PFSK-1 (cell line): ENCODE measurements around the gene SLC39A7.

Experiments used
- FOXP2 ChIP-seq: optimal IDR thresholded peaks from 2 replicates; pipeline ENCODE3; 2011; ENCODE audit warnings: borderline replicate concordance, control low read depth, inconsistent platforms; ENCODE audit not compliant: insufficient read depth; ENCODE audit errors: extremely low read length, extremely low read depth
- POLR2AphosphoS5 ChIP-seq: IDR thresholded peaks from 2 replicates; pipeline ENCODE4 v1.6.1; 2012; ENCODE audit warnings: low read depth, mild to moderate bottlenecking, control low read depth, low read length, moderate library complexity
- SIN3A ChIP-seq: IDR thresholded peaks from 2 replicates; pipeline ENCODE4 v1.6.1; 2012; ENCODE audit warnings: mild to moderate bottlenecking, low read length, moderate library complexity, borderline replicate concordance; ENCODE audit not compliant: insufficient read depth
- TAF1 ChIP-seq: IDR thresholded peaks from 2 replicates; pipeline ENCODE4 v1.6.1; 2012; ENCODE audit warnings: low read length, control low read depth, borderline replicate concordance; ENCODE audit not compliant: insufficient read depth
- TF ChIP-seq, protein P1 (sequence below), 2 experiments: IDR thresholded peaks; 2 replicates each; pipeline versions ENCODE4 v1.6.1 to v1.8.0; 2011 to 2012; ENCODE audit warnings: low read depth in 2 of 2, low read length in 2 of 2, control low read depth in 1 of 2, inconsistent platforms in 1 of 2, mild to moderate bottlenecking in 1 of 2, moderate library complexity in 1 of 2; ENCODE audit not compliant: insufficient read depth in 1 of 2

GRCh38 chr6:33204415-33205190 lies 3.9 kb downstream of the SLC39A7 start, which contains the start of gene HSD17B8:
- TF ChIP-seq, protein P1, sequence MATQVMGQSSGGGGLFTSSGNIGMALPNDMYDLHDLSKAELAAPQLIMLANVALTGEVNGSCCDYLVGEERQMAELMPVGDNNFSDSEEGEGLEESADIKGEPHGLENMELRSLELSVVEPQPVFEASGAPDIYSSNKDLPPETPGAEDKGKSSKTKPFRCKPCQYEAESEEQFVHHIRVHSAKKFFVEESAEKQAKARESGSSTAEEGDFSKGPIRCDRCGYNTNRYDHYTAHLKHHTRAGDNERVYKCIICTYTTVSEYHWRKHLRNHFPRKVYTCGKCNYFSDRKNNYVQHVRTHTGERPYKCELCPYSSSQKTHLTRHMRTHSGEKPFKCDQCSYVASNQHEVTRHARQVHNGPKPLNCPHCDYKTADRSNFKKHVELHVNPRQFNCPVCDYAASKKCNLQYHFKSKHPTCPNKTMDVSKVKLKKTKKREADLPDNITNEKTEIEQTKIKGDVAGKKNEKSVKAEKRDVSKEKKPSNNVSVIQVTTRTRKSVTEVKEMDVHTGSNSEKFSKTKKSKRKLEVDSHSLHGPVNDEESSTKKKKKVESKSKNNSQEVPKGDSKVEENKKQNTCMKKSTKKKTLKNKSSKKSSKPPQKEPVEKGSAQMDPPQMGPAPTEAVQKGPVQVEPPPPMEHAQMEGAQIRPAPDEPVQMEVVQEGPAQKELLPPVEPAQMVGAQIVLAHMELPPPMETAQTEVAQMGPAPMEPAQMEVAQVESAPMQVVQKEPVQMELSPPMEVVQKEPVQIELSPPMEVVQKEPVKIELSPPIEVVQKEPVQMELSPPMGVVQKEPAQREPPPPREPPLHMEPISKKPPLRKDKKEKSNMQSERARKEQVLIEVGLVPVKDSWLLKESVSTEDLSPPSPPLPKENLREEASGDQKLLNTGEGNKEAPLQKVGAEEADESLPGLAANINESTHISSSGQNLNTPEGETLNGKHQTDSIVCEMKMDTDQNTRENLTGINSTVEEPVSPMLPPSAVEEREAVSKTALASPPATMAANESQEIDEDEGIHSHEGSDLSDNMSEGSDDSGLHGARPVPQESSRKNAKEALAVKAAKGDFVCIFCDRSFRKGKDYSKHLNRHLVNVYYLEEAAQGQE (IDR thresholded peaks at IDR 0.05; ENCODE audit: insufficient read depth in 1 of 2, low read depth in 2 of 2, low read length in 2 of 2) = no peak
- TF ChIP-seq POLR2AphosphoS5 = no peak; the same call in 1 of the 2 replicates
- no peak for TF ChIP-seq TAF1
- no peak for TF ChIP-seq SIN3A
- no peak for TF ChIP-seq FOXP2
